Measurements from ENCODE around the gene APBB2. TPM values are rescaled to one million over a fixed set of nuclear protein-coding genes. Genes with fewer than 3 reads are reported as not detected.
A peak's percentile ranks its signal among the peaks of the same experiment; 100 is the strongest.

APBB2 gene
- total and polyA plus RNA-seq, 2 of the 4 experiments (the other 2 are of a cell fraction), result 47.9 to 75.5 TPM

DNA sequence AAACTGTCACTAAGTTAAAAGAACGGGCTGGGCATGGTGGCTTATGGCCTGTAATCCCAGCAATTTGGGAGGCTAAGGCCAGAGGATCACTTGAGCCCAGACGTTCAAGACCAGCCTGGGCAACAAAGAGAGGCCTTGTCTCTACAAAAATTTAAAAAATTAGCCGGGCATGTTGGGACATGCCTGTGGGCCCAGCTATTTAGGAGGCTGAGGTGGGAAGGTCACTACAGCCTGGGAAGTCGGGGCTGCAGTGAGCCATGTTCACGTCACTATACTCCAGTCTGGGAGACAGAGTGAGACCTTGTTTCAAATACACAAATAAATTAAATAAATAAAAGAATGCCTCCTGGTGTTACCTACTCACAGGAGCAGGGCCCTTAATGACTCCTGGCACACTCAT lies 69.5 kb downstream of the APBB2 start:
- no peaks in the 10 kb centered on the region for H3K27me3 ChIP-seq (ENCODE audit: control insufficient read depth, insufficient read depth, low read length)
- intact Hi-C loops (cut with micrococcal nuclease) (loop anchor here (5.0 to 10.0 kb wide), 2 partner anchors 38 to 220 kb away; no protein-coding TSS in a partner anchor), dilution Hi-C loops (cut with HindIII; ENCODE audit: low sequenced_read_pairs, unreplicated experiment) (no loop called here), in situ Hi-C loops (cut with MboI; ENCODE audit: low sequenced_read_pairs) (no loop called here)
- H3K4me2 ChIP-seq (ENCODE audit: low read depth, low read length), result no peak overlapping the region
- DNase-seq (no peak), ATAC-seq (ENCODE audit: low read depth) (no peak)
- no peak for TF ChIP-seq RCOR1 (IDR thresholded peaks at IDR 0.05; ENCODE audit: insufficient replicate concordance, low read length)
- TF ChIP-seq BHLHE40 (IDR thresholded peaks at IDR 0.05; ENCODE audit: low read depth, low read length), result no peak
- TF ChIP-seq, protein P1, sequence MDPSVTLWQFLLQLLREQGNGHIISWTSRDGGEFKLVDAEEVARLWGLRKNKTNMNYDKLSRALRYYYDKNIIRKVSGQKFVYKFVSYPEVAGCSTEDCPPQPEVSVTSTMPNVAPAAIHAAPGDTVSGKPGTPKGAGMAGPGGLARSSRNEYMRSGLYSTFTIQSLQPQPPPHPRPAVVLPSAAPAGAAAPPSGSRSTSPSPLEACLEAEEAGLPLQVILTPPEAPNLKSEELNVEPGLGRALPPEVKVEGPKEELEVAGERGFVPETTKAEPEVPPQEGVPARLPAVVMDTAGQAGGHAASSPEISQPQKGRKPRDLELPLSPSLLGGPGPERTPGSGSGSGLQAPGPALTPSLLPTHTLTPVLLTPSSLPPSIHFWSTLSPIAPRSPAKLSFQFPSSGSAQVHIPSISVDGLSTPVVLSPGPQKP (IDR thresholded peaks at IDR 0.05; ENCODE audit: borderline replicate concordance, low read depth, low read length), result no peak
- TF ChIP-seq, protein P2, sequence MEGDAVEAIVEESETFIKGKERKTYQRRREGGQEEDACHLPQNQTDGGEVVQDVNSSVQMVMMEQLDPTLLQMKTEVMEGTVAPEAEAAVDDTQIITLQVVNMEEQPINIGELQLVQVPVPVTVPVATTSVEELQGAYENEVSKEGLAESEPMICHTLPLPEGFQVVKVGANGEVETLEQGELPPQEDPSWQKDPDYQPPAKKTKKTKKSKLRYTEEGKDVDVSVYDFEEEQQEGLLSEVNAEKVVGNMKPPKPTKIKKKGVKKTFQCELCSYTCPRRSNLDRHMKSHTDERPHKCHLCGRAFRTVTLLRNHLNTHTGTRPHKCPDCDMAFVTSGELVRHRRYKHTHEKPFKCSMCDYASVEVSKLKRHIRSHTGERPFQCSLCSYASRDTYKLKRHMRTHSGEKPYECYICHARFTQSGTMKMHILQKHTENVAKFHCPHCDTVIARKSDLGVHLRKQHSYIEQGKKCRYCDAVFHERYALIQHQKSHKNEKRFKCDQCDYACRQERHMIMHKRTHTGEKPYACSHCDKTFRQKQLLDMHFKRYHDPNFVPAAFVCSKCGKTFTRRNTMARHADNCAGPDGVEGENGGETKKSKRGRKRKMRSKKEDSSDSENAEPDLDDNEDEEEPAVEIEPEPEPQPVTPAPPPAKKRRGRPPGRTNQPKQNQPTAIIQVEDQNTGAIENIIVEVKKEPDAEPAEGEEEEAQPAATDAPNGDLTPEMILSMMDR (conservative IDR thresholded peaks at IDR 0.05; ENCODE audit: low read depth, low read length), result no peak
- no peak for TF ChIP-seq POLR2A (IDR thresholded peaks at IDR 0.05; ENCODE audit: low read depth, low read length)
- no peak for TF ChIP-seq RAD21 (IDR thresholded peaks at IDR 0.05; ENCODE audit: low read length)
- no peak for TF ChIP-seq NFE2L2 (IDR thresholded peaks at IDR 0.05; ENCODE audit: low read depth, low read length)
- TF ChIP-seq MXI1 (IDR thresholded peaks at IDR 0.05; ENCODE audit: borderline replicate concordance, low read depth, low read length), result no peak
- no peak for TF ChIP-seq FOS (IDR thresholded peaks at IDR 0.05; ENCODE audit: low read depth, low read length)
- no peak for TF ChIP-seq CEBPB (IDR thresholded peaks at IDR 0.05; ENCODE audit: low read depth, low read length)
- no peak for TF ChIP-seq MAFK (IDR thresholded peaks at IDR 0.05; ENCODE audit: low read depth, low read length)
- TF ChIP-seq SMC3 (IDR thresholded peaks at IDR 0.05; ENCODE audit: low read depth, low read length), result no peak
- TF ChIP-seq, protein P3, sequence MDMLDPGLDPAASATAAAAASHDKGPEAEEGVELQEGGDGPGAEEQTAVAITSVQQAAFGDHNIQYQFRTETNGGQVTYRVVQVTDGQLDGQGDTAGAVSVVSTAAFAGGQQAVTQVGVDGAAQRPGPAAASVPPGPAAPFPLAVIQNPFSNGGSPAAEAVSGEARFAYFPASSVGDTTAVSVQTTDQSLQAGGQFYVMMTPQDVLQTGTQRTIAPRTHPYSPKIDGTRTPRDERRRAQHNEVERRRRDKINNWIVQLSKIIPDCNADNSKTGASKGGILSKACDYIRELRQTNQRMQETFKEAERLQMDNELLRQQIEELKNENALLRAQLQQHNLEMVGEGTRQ (IDR thresholded peaks at IDR 0.05; ENCODE audit: low read depth, low read length), result no peak
- TF ChIP-seq RFX5 (IDR thresholded peaks at IDR 0.05; ENCODE audit: low read depth, low read length), result no peak
- no peak for TF ChIP-seq CHD1 (IDR thresholded peaks at IDR 0.05; ENCODE audit: low read depth, low read length)
- TF ChIP-seq MAZ (IDR thresholded peaks at IDR 0.05; ENCODE audit: borderline replicate concordance, low read depth, low read length), result no peak
- H3K4me3 ChIP-seq (ENCODE audit: insufficient read depth, low read depth, low read length), result no peak overlapping the region
- H2AK5ac ChIP-seq (ENCODE audit: low read depth, low read length), result peak overlapping the region; percentile 81
- H3K4me1 ChIP-seq (ENCODE audit: control insufficient read depth, insufficient read depth, low read length), result peaks cover 36% of the 10 kb centered on the region
- peak overlapping the region; percentile 93; the same call in 1 of the 2 replicates for H2BK20ac ChIP-seq (ENCODE audit: low read depth, low read length)
- CTCF ChIA-PET, result no interaction called here
- POLR2A ChIA-PET (ENCODE audit: unreplicated experiment), result no interaction called here
- H3K23ac ChIP-seq (ENCODE audit: low read depth, low read length), result peak overlapping the region; percentile 82
- no CpG with 5 or more reads among the region's 5 CpGs for WGBS, 2 experiments (ENCODE audit: extremely low coverage in 2 of 2, insufficient read length in 1 of 2)
- H3K9ac ChIP-seq (ENCODE audit: low read depth, low read length), result no peak overlapping the region
- peak overlapping the region; percentile 94 for H3K4ac ChIP-seq (ENCODE audit: low read depth, low read length)
- peak overlapping the region; percentile 39 for H2AFZ ChIP-seq (replicated peaks; ENCODE audit: low read length, poor library complexity)
- peaks cover 38 to 64% of the 10 kb centered on the region in 2 experiments for H3K79me1 ChIP-seq (ENCODE audit: low read depth in 1 of 2, low read length in 2 of 2)
- peaks cover 17% of the 10 kb centered on the region for H3K9me1 ChIP-seq (ENCODE audit: insufficient read depth, low read length)
- no peaks in the 10 kb centered on the region for H3K9me3 ChIP-seq (ENCODE audit: control insufficient read depth, insufficient read depth, low read length)
- peak overlapping the region; percentile 97 for H2BK5ac ChIP-seq (ENCODE audit: low read depth, low read length, poor library complexity, severe bottlenecking)
- H4K5ac ChIP-seq (ENCODE audit: low read depth, low read length), result peak overlapping the region; percentile 97
- H4K20me1 ChIP-seq (ENCODE audit: insufficient read depth, low read length), result no peaks in the 10 kb centered on the region
- H2BK15ac ChIP-seq (ENCODE audit: low read depth, low read length), result peak overlapping the region; percentile 82; the same call in 2 of the 3 replicates
- H3K36me3 ChIP-seq (ENCODE audit: control insufficient read depth, insufficient read depth, low read length), result no peaks in the 10 kb centered on the region
- H2AK9ac ChIP-seq (replicated peaks; ENCODE audit: low read depth, low read length, poor library complexity), result peak overlapping the region; percentile 79
- peak overlapping the region; percentile 96 for H3K27ac ChIP-seq (ENCODE audit: insufficient read depth, low read length)
- H2BK120ac ChIP-seq (ENCODE audit: low read depth, low read length), result peak overlapping the region; percentile 93
- peak overlapping the region; percentile 73 to 84; a peak in 3 of 4 replicates for H4K8ac ChIP-seq (ENCODE audit: low read depth in 2 of 2, low read length in 2 of 2)
- peak overlapping the region; percentile 89 for H4K91ac ChIP-seq (ENCODE audit: insufficient read depth, low read depth, low read length)
- peak overlapping the region; percentile 29; the same call in 1 of the 2 replicates for H3K56ac ChIP-seq (ENCODE audit: extremely low read depth, insufficient read depth, low read length)
- BruUV-seq (replicated peaks), result no TSS peak
- H3K18ac ChIP-seq (ENCODE audit: low read depth, low read length), result peak overlapping the region; percentile 98
- peak overlapping the region; percentile 85 for H3K14ac ChIP-seq (replicated peaks; ENCODE audit: low read depth, low read length)

All from IMR-90 (cell line).